GM13977 (cell line): ENCODE results near the gene RNF111.
A peak's percentile ranks its signal among the peaks of the same experiment; 100 is the strongest.

Source experiments
- DNase-seq: peaks from one replicate; pipeline ENCODE4 v3.0.0; 2012; ENCODE audit warnings: low spot score
- CTCF ChIP-seq: IDR thresholded peaks from 2 replicates; pipeline ENCODE4 v1.5.1; 2012; ENCODE audit warnings: mild to moderate bottlenecking, control low read depth; ENCODE audit not compliant: insufficient read depth; ENCODE audit errors: extremely low read depth, missing control alignments
- in situ Hi-C: fragments of 300-500 bp; cut with MboI; formaldehyde crosslinking; loops from one replicate; pipeline ENCODE4 v1.12.0; 2022; ENCODE audit warnings: low sequenced_read_pairs, low pct_unique_long_range_greater_than_20kb, mixed read lengths, inconsistent platforms; ENCODE audit not compliant: unreplicated experiment

The RNF111 gene

GRCh38 chr15:58987491-58988005, at the start of gene RNF111:
Gene RNF111, plus strand, starts transcription at chr15:58987663. Its CDS starts 43,160 bp downstream, at chr15:59030823.
- DNase-seq, result peak; percentile 92
- TF ChIP-seq CTCF, result no peak
- in situ Hi-C loops, result no loop called here

- no peak for DNase-seq
Measured at GRCh38 chr15:58947179-58947578, 40.3 kb upstream of the RNF111 start.

GRCh38 chr15:58951388-58952007, 36.0 kb upstream of the RNF111 start:
- in situ Hi-C loops, result loop anchor here (25.0 kb wide), 1 partner anchor 714 kb away; no protein-coding TSS in a partner anchor
- TF ChIP-seq CTCF, result no peak
- DNase-seq, result no peak

More at GRCh38 chr15:58947179-58947578, 40.3 kb upstream of the RNF111 start:
- in situ Hi-C loops, result no loop called here
- no peak for TF ChIP-seq CTCF

- in situ Hi-C loops, result loop anchor here (25.0 kb wide), 1 partner anchor 715 kb away; no protein-coding TSS in a partner anchor
- no peak for DNase-seq
- no peak for TF ChIP-seq CTCF
Measured at GRCh38 chr15:58952751-58953150, 34.7 kb upstream of the RNF111 start.

GRCh38 chr15:58957101-58957973, 30.1 kb upstream of the RNF111 start:
- in situ Hi-C loops, result loop anchor here (25.0 kb wide), 1 partner anchor 720 kb away; no protein-coding TSS in a partner anchor

More at GRCh38 chr15:58957101-58957973, 30.1 kb upstream of the RNF111 start:
- DNase-seq, result peak; percentile 62
- peak; percentile 71 for TF ChIP-seq CTCF
